ENCODE measurements around the gene MYO7B.

GRCh38 chr2:127673291-127674069 lies 138.0 kb downstream of the MYO7B start:
- TF ChIP-seq MXI1 (IDR thresholded peaks at IDR 0.05; ENCODE audit: low read depth, low read length) = no peak
- no peak for TF ChIP-seq GATA2 (CRISPR knock-in tag; IDR thresholded peaks at IDR 0.05)
- TF ChIP-seq MAX (IDR thresholded peaks at IDR 0.05; ENCODE audit: low read depth) = no peak
- no peak for TF ChIP-seq POLR2AphosphoS5 (IDR thresholded peaks at IDR 0.05; ENCODE audit: low read depth, low read length)
- TF ChIP-seq CTCF (IDR thresholded peaks at IDR 0.05) = no peak
- no peak for TF ChIP-seq SIN3A (IDR thresholded peaks at IDR 0.05; ENCODE audit: borderline replicate concordance, low read depth, low read length)
- no peak for TF ChIP-seq JUND (IDR thresholded peaks at IDR 0.05)
- no peak for TF ChIP-seq USF1 (IDR thresholded peaks at IDR 0.05; ENCODE audit: borderline replicate concordance, low read depth)
- TF ChIP-seq RAD21 (IDR thresholded peaks at IDR 0.05; ENCODE audit: low read length) = no peak
- no peak for TF ChIP-seq CHD2 (IDR thresholded peaks at IDR 0.05; ENCODE audit: low read length, partially characterized antibody)
